C4-2B (cell line): ENCODE data around the gene AGBL1.

Source experiments
- ZFX ChIP-seq: fragments of 450-650 bp; IDR thresholded peaks from 2 replicates; pipeline ENCODE4 v1.6.1; 2017
- TF ChIP-seq, protein P1 (sequence below): fragments of 450-650 bp; conservative IDR thresholded peaks from 2 replicates; pipeline ENCODE4 v1.5.1; 2017; ENCODE audit warnings: mild to moderate bottlenecking

DNA sequence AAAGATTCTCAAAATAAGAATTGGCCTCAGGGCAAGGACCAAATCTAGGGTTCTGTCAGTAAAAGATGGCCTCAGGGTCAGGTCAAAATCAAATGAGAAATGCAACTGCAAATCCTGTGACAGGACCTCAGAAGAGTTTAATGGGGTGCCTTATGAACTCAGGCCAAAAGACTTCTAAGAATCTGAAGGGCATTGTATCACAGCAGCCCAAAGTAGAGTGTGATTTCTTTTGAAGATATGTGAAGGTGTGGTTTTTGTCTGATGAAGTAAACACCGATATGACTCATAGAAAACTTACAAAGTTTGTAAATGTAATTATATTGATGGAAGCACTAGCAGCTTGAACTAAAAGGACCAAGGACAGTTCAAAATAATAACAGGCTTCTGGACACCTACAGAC is 966.1 kb downstream of the AGBL1 start:
- TF ChIP-seq, protein P1, sequence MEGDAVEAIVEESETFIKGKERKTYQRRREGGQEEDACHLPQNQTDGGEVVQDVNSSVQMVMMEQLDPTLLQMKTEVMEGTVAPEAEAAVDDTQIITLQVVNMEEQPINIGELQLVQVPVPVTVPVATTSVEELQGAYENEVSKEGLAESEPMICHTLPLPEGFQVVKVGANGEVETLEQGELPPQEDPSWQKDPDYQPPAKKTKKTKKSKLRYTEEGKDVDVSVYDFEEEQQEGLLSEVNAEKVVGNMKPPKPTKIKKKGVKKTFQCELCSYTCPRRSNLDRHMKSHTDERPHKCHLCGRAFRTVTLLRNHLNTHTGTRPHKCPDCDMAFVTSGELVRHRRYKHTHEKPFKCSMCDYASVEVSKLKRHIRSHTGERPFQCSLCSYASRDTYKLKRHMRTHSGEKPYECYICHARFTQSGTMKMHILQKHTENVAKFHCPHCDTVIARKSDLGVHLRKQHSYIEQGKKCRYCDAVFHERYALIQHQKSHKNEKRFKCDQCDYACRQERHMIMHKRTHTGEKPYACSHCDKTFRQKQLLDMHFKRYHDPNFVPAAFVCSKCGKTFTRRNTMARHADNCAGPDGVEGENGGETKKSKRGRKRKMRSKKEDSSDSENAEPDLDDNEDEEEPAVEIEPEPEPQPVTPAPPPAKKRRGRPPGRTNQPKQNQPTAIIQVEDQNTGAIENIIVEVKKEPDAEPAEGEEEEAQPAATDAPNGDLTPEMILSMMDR, result no peak
- TF ChIP-seq ZFX, result no peak
